T1000 (cell line): ENCODE data around the gene ENPP6.

Source experiments
- DNase-seq: peaks from one replicate; lab custom pipeline; 2025; ENCODE audit warnings: mixed read lengths; lab: John Stamatoyannopoulos, UW

The ENPP6 gene

GRCh38 chr4:184104419-184105101, 113.1 kb downstream of the ENPP6 start:
- DNase-seq: no peak

- DNase-seq: no peak
These were observed 114.0 kb downstream of the ENPP6 start for GRCh38 chr4:184103527-184104264.

DNA sequence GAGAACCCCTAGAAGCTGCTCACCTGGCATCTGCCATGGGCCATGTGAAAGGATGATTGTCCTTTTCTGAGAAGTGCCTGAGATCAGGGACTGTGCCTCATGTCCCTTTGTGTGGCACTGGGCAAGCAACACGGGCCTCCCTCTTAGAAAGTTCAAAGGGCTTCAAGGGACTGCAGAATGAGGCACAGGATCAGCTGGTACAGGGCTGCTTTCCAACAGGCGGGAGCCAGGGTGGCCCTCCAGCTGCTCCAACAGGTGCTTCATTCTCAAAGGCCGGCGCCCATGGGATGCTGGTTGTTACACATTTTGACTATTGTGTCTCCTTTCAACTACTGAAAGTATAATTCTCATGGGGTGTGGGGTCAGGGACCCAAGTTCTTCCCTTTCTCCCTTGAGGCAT, 114.7 kb downstream of the ENPP6 start:
- no peak for DNase-seq

DNA sequence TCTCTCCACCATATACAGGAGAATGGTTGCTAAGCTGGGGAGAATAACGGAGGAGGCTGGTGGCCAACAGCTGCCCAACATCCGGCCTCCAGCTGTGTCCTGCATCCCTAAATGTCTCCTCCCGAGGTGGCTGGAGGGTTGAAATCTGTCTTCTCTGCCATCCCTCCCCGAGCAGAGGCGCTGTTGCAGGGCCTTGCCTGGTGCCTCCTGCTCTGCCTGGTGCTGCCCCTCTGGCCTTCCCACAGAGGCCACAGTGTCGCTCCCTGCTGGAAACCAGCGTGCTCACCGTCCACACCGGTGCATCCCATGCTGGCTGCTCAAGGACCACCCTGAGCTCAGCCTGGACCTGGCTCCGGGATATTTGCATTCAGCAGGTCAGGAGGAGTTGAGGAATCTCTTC, 115.2 kb downstream of the ENPP6 start:
- no peak for DNase-seq

- no peak for DNase-seq
These were observed 116.0 kb downstream of the ENPP6 start for GRCh38 chr4:184101711-184102110.

DNA sequence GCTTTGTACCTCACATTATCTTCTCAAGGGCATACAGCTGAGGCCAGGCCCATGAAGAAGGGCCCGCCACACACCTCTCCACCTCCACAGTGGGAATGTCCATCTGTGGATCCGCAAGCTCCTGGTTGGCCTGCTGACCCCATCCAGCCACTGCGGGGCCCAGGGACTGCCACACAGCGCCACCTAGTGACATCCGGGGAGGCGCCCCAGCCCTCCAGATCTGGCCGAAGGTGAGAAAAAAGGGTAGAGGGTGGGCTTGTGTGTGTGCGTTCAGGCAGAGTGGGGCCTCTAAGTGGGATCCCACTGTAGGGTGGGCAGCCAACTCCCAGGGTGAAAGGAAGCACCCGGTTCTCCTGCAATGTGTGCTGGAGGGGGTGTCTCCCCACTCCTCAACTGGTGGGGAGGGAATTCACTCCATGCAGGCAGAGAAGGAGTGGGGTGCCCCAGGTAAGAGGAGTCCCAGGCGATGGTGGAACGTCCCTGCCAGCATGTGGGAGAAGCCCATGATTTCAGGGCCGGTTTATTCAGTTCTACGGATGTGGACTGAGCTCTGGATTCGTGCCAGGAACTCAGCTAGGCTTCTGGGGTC, 117.3 kb downstream of the ENPP6 start:
- no peak for DNase-seq

GRCh38 chr4:184099535-184099966, 118.1 kb downstream of the ENPP6 start:
- DNase-seq: no peak

GRCh38 chr4:184099000-184099399, 118.7 kb downstream of the ENPP6 start:
- no peak for DNase-seq

DNA sequence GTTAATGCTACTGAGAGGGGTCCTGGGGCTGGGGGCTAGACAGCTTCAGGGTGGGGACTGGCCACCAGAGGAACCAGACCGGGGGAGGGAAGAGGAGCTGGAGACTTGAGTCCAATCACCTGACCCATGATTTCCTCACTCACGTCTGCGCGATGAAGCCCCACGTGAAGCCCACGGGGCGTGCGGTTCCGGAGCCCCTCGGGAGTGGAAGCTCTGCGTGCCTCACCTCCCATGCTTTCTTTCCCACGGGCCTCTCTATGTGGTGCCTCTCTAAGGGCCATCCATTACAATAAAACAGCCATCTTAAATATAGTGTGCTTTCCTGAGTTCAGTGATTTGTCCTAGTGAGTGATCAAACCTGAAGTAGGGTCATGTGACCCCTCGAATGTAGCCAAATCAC, 119.9 kb downstream of the ENPP6 start:
- no peak for DNase-seq

GRCh38 chr4:184097241-184097605, 120.5 kb downstream of the ENPP6 start:
- DNase-seq: no peak

- DNase-seq: no peak
These were observed 121.0 kb downstream of the ENPP6 start for GRCh38 chr4:184096561-184097240.

DNA sequence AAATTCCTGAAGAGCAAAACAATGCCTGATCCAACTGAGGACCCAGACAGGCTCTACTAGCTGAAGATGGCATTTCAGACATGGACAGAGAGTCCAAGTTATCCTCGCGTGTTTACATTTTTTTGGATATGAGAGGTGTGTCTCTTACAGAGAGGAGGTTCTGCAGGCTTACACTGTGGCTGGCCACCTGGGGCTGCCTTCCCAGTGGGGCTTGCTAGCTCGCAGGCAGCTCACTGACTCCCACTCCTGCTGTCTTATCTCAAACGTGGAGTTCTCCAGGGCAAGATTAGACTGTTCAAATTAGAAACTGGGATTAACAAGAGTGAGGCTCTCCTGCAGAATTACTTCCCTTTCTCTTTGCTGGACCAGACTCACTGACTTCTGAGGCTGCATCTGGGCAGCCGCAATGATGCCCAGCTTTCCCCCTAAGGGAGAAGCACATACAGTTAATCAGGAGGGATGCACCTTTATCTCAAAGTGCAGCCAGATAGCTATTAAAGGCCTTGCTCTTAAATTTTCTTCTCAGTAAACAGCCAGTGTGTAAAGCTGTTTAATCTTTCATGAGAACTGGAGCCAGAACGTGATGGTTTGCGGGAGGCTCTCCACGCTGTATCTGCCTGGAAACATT, 123.0 kb downstream of the ENPP6 start:
- DNase-seq: no peak

DNA sequence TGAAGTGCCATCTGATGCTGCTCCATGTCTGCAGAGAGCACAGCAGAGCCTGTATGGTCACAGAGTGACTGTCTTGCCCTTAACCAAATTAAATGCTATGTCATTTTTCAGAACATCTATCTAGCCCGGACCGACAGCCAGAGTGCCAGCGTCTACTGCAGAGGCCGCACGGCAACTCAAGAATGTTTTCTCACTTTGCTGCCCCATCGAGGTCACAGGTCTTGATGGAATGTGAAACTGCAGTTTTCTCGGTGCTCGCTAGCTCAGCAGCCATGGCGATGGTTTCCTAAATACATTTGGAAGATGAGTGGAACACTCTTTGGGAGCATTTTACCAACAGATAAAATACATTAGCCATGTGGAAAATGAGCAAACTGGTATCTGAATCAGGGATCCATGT, 125.7 kb downstream of the ENPP6 start:
- DNase-seq: no peak

DNA sequence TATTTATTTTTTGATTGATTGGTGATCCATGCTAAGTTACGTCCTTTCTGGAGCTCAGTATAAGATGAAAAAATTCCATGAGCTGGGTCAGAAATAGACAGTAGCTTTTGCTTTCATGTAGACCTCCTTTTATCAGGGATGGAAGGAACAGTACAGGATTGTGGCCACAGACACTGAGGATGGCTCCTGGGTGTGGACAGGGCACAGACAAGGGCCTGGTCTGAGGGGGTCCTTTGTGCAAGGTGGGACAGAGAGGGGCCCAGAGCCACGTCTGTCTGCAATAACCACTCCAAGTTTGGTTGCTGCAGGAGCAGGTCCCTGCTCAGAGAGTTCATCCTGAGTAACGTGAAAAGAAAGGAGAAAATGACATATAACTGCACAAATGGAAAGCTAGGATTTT, 127.1 kb downstream of the ENPP6 start:
- no peak for DNase-seq

GRCh38 chr4:184080674-184081073, 137.0 kb downstream of the ENPP6 start:
- DNase-seq: no peak

GRCh38 chr4:184074677-184075388, 142.8 kb downstream of the ENPP6 start:
- no peak for DNase-seq

GRCh38 chr4:184067931-184068554, 149.6 kb downstream of the ENPP6 start:
- no peak for DNase-seq

DNA sequence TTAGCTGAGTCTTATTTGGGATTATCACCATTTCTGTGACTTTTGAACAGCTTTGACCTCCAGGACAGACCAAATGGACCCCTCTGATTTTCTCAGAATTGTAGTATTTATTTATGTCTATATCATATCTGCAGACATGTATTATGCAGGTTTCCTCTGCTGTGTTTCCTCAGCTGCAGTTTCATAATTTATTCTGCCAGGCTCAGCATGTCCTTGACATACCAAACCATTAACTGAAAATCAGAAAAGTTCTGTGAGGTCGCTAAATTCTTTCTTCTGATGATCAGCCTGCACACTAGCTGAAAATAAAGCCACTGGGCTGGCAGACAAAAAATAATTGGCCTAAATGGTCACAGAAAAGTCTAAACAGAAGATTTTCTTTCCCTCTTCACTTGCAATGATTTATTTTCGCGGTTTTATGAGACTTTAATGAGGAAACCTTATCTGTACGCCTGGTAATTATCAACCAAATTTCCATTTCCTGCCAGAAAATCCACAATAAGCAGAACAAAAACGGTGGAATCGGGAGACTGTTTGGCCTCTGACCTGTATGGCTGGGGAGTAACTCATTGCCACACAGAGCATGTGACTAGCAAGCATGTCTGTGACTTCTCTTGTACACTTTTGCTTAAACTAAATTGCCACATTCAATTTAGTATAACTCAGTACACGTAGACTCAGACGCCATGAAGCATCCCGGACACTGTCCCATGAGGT, 150.9 kb downstream of the ENPP6 start:
- no peak for DNase-seq

DNA sequence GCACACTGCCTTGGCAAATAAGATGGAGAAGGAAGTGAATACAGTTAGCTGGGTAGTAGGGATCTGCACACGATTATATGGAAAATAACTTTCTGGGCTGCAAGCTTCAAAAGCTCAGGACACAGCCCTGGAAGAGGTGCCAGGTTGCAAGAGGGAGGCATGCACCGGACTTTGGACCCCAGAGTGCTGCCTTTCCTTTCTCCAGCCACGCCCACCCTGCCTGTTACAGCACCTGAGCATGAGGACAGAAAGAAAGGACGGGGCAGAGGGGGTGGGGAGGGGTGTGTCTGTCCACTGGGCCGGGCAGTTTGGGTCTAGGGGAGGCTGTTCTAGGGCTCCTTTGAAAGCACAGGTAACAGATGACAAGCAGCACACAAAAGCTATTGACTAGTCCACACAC, 152.8 kb downstream of the ENPP6 start:
- no peak for DNase-seq

DNA sequence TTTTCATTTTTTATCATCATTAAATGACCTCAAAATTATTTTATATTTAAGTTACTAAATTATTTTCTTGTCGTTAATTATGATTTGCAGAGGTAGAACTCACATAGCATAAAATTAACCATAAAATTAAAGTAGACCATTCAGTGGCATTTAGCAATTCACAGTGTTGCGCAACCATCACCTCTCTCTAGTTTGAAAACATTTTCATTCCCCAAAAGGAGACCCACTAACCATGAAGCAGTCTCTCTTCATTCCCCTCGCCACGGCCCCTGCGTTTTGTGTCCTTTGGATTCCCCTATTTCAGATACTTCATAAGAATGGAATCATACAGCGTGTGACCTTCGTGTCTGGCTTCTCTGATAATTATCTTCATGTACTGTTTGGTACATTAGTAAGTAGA, 154.9 kb downstream of the ENPP6 start:
- DNase-seq: no peak

DNA sequence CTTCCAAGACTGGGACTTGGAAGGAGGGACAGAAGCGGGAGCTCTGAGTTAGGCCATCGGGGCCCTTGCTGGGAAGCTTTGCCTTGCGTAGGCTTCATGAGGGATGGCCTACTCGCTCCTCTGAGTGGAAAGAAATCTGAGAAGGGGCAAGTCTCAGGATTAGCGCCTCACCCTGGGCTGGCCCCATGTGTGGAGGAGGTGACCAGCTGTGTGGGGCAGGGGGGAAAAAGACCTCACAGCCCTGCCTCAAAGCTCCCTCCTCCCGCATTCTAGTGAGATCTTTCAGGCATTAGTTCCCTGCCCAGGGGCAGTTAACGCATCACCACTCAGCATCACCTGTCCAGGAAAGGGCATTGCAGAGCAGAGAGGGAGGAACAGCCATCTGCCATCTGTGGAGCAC, 156.1 kb downstream of the ENPP6 start:
- no peak for DNase-seq
